NCI-H1105 (cell line): ENCODE measurements around the gene NGEF.

Experiments used
- DNase-seq: peaks from one replicate; lab custom pipeline; 2025; lab: John Stamatoyannopoulos, UW

Gene NGEF

GRCh38 chr2:232970051-232970450 is 43.0 kb downstream of the NGEF start:
- DNase-seq, result no peak

DNA sequence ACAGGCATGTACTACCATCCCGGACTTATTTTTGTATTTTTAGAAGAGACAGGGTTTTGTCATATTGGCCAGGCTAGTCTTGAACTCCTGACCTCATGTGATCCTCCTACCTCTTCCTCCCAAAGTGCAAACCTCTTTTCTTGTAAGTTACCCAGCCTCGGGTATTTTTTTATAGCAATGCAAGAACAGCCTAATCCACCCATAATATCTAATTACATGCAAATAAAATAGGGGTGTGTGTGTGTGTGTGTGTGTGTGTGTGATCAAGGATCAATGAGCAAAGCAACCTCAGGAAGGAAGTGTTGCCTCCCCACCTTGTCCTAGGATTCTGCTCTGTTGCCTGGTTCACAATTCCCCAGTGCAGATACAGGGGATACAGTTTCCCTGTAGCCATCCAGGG is 45.6 kb downstream of the NGEF start:
- DNase-seq, result no peak

- DNase-seq, result no peak
These were observed 46.9 kb downstream of the NGEF start for GRCh38 chr2:232966122-232966521.

GRCh38 chr2:232963913-232964312 is 49.1 kb downstream of the NGEF start:
- no peak for DNase-seq

- DNase-seq, result no peak
These were observed 52.2 kb downstream of the NGEF start for GRCh38 chr2:232960862-232961261.

GRCh38 chr2:232959139-232959538 is 53.9 kb downstream of the NGEF start:
- no peak for DNase-seq

DNA sequence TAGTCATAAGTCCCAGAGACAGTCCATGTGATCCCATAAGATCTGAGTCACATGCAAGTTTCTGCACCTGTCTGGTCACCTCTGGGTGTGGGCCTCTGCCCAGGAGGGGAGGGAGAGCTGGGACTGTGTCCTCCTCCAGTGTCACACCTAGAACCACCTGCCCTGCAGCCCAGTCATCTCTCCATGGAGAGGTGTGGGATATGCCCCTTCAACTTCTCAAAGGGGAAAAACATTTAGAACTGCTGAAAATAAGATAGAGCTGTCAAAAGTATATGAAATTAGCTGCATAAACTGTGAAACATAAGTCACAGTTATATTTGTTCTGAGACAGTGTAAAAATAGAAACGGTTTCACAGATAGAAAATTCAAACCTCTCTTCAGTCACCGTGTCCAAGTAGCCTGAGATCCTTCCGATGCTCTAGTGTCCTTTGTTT is 55.4 kb downstream of the NGEF start:
- DNase-seq, result no peak

GRCh38 chr2:232955856-232956255 is 57.2 kb downstream of the NGEF start:
- no peak for DNase-seq

- DNase-seq, result no peak
These were observed 58.4 kb downstream of the NGEF start for GRCh38 chr2:232954691-232955090.

DNA sequence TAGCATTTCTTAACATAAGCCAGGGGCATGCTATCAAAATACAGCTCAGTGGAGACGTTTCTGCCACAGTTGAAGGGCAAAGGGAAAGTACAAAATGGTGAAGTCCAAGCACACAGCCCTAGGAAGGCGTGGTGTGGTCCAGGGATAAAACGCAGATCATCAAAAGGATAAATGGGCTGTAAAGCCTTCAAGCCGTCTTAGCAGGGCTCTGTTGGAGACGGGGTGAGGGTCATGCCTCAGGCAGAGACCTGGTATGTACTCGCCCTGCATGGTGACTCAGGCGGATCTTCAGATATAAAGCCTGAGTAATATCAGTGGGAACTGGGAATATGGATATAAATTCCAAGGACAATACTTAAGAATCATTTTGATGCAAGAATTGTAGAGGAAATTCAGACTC is 61.2 kb downstream of the NGEF start:
- no peak for DNase-seq

GRCh38 chr2:232951181-232951580 is 61.9 kb downstream of the NGEF start:
- no peak for DNase-seq

DNA sequence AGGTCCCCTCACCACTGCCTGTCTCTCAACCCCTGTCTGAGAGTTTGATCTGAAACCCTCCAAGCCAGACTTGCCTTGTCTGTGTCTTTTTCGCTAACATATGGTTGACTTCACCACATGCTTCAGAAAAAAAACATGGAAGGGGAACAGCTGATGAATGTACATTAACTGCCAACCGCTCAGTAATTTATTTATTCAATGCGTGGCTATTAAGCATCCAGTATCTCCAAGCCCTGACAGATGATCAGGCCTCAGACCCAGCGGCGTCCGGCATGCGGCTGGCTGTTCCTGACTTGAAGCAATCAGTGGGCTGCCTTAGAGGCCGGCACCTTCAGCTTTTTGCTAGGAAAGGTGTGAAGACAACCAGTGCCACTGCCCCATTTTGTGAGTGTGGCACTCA is 62.3 kb downstream of the NGEF start:
- DNase-seq, result no peak

GRCh38 chr2:232949016-232949415 is 64.0 kb downstream of the NGEF start:
- no peak for DNase-seq

DNA sequence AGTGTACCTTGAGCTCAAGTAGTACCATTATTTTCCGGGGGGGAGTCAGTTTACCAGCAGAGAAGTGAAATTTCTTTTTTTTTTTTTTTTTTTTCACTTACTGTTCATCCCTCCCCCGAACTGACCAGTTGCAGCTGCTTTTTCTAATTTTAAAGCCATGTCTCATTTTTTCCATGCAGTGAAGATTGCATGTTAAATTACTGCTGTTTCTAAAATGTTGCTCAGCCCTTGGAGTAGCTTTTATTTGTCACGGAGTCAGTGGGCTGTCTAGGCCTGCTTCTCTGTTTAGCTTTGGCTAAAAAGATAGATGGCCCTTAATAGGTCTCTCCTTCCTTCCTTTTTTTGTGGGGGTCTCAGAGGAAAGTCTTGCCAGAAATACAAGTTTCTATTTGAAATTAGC is 70.2 kb downstream of the NGEF start:
- no peak for DNase-seq

- DNase-seq, result no peak
These were observed 71.0 kb downstream of the NGEF start for GRCh38 chr2:232941912-232942594.

DNA sequence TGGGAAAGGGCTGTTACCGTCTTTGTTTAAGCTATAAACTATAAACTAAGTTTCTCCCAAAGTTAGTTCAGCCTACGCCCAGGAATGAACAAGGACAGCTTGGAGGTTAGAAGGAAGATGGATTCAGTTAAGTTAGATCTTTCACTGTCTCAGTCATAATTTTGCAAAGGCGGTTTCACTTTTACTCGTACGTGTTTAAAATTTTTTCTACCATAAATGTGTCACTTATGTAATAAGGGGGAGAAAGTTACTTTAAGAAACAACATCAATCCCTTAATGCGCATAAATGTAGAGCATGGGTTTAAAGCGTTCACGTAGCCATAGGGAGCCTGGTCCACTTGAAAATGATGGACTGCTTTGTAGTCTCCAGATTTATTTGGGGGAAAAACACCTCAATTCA is 71.7 kb downstream of the NGEF start:
- no peak for DNase-seq

DNA sequence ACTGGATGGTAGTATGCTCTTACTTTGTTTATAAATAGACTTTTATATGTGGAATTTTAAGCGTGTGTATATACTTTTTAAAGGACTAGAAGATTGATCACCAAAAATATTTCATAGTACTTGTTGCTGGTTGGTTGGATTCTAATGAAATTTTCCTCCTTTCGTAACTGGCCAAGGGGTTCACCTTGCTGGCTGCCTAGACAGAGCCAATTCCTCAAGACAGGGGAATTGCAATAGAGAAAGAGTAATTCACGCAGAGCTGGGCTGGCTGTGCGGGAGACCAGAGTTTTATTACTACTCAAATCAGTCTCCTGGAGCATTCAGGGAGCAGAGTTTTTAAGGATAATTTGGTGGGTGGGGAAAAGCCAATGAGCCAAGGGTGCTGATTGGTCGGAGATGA is 72.3 kb downstream of the NGEF start:
- no peak for DNase-seq

DNA sequence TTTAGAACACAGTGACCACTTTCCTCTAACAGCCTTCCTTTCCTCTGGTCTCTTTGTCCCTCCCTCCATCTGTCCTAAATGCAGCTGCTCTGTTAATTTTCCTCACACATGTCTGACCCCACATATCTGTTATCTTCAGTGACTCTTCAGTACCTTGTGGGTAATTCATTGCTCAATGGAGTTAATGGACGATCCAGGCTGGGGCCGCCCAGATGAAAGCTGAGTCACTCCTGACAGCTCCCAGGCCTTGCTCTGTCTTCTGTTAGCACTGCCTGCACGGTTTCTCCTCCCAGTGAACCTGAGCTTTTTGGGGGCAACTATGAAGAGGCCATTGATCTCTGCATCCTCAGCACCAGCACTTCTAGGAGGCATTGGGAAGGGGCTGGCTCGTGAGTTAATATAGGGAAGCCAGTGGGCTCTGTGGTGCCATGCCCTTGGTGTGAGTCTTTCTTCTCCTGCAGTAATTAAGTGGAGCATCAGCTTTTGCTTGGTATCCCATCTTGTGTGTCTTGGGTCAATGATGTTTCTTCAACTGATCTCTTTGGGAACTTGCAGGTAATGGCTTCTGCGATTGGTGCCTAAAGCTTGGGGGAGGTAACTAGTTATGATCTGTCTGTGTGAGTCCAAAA is 75.7 kb downstream of the NGEF start:
- DNase-seq, result no peak

DNA sequence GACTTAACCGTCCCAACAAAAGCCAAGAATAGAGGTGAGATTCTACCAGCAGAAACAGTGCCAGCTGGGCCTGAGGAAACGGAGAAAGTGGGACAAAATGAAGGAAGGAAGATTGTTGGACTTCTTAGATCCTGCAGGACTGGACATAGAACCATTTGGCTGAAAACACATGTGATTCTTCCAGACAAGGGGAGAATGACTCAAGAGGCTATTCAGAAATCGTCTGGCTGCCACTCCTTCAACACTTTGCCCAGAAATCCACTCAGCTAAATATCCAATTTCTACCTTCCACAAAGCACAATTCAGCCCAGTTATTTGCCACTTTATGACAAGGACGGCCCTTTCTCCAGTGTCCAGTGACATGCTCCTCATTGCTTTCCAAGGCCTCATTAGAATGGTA is 81.4 kb downstream of the NGEF start:
- no peak for DNase-seq

DNA sequence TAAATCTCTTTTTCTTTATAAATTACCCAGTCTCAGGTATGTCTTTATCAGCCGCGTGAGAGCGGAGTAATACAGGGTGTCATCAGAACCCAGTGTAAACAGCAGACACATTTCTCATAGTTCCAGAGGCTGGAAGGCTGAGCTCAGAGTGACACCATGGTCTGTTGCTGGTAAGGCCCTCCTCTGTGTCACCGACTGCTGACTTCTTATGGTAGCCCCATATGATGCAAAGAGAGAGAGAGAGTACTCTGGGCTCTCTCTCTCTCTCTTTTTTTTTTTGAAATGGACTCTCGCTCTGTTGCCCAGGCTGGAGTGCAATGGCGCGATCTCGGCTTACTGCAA is 83.0 kb downstream of the NGEF start:
- DNase-seq, result no peak

- no peak for DNase-seq
These were observed 83.6 kb downstream of the NGEF start for GRCh38 chr2:232929303-232930058.

DNA sequence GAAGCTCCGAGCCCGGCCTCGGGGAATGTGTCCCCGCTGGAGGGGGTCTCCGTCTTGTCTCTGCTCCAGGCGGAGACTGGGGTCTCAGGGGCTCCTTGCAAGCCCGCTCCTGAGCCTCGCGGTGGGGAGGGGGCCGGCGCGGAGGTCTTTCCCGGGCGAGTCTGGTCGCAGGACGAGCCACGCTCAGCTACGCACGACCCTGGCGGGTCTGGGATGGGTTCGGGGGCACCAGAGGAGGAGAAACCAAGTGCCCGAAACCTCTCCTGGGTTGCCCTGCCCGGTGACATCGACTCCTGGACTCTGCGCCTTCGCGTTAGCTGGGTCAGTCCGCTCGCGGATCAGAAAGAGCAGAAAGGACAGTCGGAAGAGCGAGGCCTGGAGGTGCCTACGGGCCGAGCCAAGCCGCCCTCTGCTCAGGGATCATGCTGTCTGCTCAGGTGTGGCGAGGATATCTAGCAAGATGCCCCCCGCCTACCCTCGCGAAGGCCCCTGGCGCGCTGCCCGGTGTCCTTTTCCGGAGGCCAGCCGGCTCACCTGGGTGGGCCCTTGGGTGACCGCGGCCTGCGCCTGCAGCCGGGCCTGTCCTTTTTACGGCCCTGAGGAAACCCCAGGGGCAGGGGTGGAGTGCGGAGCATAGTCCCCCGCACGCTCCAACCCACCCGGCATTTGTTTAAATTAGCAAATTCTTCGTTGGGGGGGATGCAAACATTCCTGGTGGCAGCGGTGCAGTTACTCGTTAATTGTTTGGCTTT is 84.3 kb downstream of the NGEF start:
- DNase-seq, result no peak
